ENCODE data around the gene MMRN2. TPM values are rescaled to one million over a fixed set of nuclear protein-coding genes. Genes with fewer than 3 reads are reported as not detected.
"Not testable (repeated sequence)": the region's sequence is repeated elsewhere in the genome, so short reads cannot be mapped to it uniquely, and the experiment has no call there.

MMRN2 gene
- total RNA-seq, 2 donors from 2014 or later: 49.4 to 55.0 TPM

DNA sequence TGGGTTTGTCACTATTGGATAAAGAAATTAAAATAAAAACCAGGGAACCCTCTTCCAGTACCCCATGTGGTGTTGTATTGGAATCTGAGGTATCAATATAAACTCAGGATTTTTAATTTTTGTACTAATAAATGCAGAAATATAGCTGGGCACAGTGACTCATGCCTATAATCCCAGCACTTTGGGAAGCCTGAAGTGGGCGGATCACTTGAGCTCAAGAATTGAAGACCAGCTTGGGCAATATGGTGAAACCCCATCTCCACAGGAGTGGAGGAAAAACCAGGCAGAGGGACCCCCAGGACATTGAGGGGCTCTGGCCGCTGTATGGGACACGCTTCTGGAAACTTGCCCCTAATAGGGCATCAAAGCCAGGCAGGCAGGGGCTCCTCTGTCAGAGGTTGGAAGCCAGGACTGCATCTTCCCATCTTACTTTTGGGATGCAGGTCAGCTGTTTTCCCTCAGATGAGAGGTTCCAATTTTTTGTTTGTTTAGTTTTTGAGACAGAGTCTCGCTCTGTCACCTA lies 21.9 kb upstream of the MMRN2 start:
- H3K36me3 ChIP-seq: no peaks in the 10 kb centered on the region
- no peaks in the 10 kb centered on the region for H3K9me3 ChIP-seq
- TF ChIP-seq CTCF (IDR thresholded peaks at IDR 0.05): no peak
- no peak for DNase-seq (ENCODE audit: low spot score)
- ATAC-seq (ENCODE audit: insufficient number of reproducible peaks, low FRiP score, low read depth): no peak
- H3K27ac ChIP-seq: peak overlapping the region; percentile 86 to 96
- peaks cover 25 to 42% of the 10 kb centered on the region in 2 donors for H3K4me1 ChIP-seq (ENCODE audit: control insufficient read depth in 1 of 2, low read depth in 2 of 2)
- no peak overlapping the region for H3K4me3 ChIP-seq
- H3K27me3 ChIP-seq (replicated peaks; ENCODE audit: insufficient read depth): no peaks in the 10 kb centered on the region

DNA sequence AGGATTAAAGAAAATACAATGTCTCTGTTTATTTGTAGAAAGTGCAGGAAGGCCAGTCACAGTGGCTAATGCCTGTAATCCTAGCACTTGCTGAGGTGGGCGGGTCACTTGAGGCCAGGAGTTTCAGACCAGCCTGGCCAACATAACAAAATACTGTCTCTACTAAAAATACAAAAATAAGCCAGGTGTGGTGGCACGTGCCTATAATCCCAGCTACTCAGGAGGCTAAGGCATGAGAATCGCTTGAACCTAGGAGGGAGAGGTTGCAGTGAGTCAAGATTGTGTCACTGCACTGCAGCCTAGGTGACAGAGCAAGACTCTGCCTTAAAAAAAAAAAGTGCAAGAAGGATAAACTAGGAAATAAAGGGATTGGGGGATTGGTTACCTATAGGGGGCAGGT lies 21.0 kb upstream of the MMRN2 start:
- H3K4me3 ChIP-seq; ATAC-seq (ENCODE audit: insufficient number of reproducible peaks, low FRiP score, low read depth); DNase-seq (ENCODE audit: low spot score); H3K27me3 ChIP-seq (replicated peaks; ENCODE audit: insufficient read depth); H3K36me3 ChIP-seq; H3K9me3 ChIP-seq: not testable (repeated sequence)
- Histone ChIP-seq H3K27ac (peak overlapping the region; percentile 21 to 96), H3K4me1 (ENCODE audit: control insufficient read depth in 1 of 2, low read depth in 2 of 2) (peaks cover 25 to 42% of the 10 kb centered on the region in 2 donors)

DNA sequence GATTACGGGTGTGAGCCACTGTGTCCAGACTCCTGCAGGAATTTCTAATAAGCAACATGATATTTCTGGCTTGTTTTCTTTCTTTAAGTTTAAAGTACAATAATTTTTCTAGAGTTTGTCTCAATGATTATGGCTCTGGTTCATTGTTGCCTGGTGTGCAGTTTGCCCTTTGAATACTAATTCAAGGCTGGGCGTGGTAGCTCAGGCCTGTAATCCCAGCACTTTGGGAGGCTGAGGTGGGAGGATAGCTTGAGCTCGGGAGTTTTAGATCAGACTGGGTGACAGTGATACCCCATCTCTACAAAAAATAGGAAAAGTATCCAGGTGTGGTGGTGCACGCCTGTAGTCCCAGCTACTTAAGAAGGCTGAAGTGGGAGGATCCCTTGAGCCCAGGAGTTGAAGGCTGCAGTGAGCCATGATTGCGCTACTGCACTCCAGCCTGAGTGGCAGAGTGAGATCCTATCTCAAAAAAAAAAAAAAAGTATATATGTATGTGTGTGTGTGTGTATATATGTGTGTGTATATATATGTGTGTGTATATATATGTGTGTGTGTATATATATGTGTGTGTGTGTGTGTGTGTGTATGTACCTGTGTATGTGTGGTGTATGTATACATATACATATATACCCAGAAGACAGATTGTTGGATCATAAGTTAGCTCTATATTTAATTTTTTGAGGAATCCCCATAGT lies 19.1 kb upstream of the MMRN2 start:
- no peak overlapping the region for H3K27ac ChIP-seq
- no peak for TF ChIP-seq CTCF (IDR thresholded peaks at IDR 0.05)
- no peaks in the 10 kb centered on the region for H3K36me3 ChIP-seq
- peaks cover 37 to 51% of the 10 kb centered on the region in 2 donors for H3K4me1 ChIP-seq (ENCODE audit: control insufficient read depth in 1 of 2, low read depth in 2 of 2)
- H3K4me3 ChIP-seq: no peak overlapping the region
- no peaks in the 10 kb centered on the region for H3K27me3 ChIP-seq (replicated peaks; ENCODE audit: insufficient read depth)
- no peaks in the 10 kb centered on the region for H3K9me3 ChIP-seq
- DNase-seq (ENCODE audit: low spot score) (no peak), ATAC-seq (ENCODE audit: insufficient number of reproducible peaks, low FRiP score, low read depth) (no peak)

- ATAC-seq (ENCODE audit: insufficient number of reproducible peaks, low FRiP score, low read depth) (no peak), DNase-seq (ENCODE audit: low spot score) (no peak)
- Histone ChIP-seq H3K4me1 (ENCODE audit: control insufficient read depth in 1 of 2, low read depth in 2 of 2) (peaks cover 19 to 38% of the 10 kb centered on the region in 2 donors), H3K4me3 (no peak overlapping the region), H3K27me3 (replicated peaks; ENCODE audit: insufficient read depth) (no peaks in the 10 kb centered on the region), H3K9me3 (no peaks in the 10 kb centered on the region), H3K36me3 (no peaks in the 10 kb centered on the region), H3K27ac (peak overlapping the region in 1 of 2 donors; percentile 46)
- TF ChIP-seq CTCF (IDR thresholded peaks at IDR 0.05): no peak
These were observed 17.1 kb upstream of the MMRN2 start for GRCh38 chr10:86974484-86974883.

- H3K4me3 ChIP-seq: no peak overlapping the region
- H3K4me1 ChIP-seq (ENCODE audit: control insufficient read depth in 1 of 2, low read depth in 2 of 2): peaks cover 14 to 36% of the 10 kb centered on the region in 2 donors
- DNase-seq (ENCODE audit: low spot score) (no peak), ATAC-seq (ENCODE audit: insufficient number of reproducible peaks, low FRiP score, low read depth) (no peak)
- no peaks in the 10 kb centered on the region for H3K9me3 ChIP-seq
- no peak for TF ChIP-seq CTCF (IDR thresholded peaks at IDR 0.05)
- H3K36me3 ChIP-seq: no peaks in the 10 kb centered on the region
- H3K27me3 ChIP-seq (replicated peaks; ENCODE audit: insufficient read depth): no peaks in the 10 kb centered on the region
- peak overlapping the region; percentile 100 for H3K27ac ChIP-seq
These were observed 15.4 kb upstream of the MMRN2 start for GRCh38 chr10:86972613-86973380.
